CD4-positive, alpha-beta T cell (primary cell): ENCODE results near the gene C1QL3. TPM values are rescaled to one million over a fixed set of nuclear protein-coding genes. Genes with fewer than 3 reads are reported as not detected.

Source experiments
- ATAC-seq: fragments of 200-7000 bp; cut with Tn5 transposase; one replicate; pipeline ENCODE4 v1.10.0; 2022; ENCODE audit warnings: mild to moderate bottlenecking; ENCODE audit not compliant: poor library complexity
- CTCF ChIA-PET: fragments of 350-600 bp; sonication (Branson Sonifier 250); formaldehyde crosslinking; loops from one replicate; lab custom pipeline; 2021; ENCODE audit warnings: antibody characterized with exemption, inconsistent platforms; lab: Charles Lee
- POLR2A ChIA-PET: fragments of 350-600 bp; sonication (Branson Sonifier 250); formaldehyde crosslinking; loops from one replicate; lab custom pipeline; 2021; ENCODE audit warnings: antibody characterized with exemption, inconsistent platforms; lab: Charles Lee
- DNase-seq, 14 experiments: peaks; one replicate each; pipeline ENCODE4 v3.0.0-alpha.2; 2013 to 2020; ENCODE audit warnings: mixed read lengths in 2 of 14
- H3K27ac ChIP-seq, 2 donors: one replicate each; pipeline versions ENCODE4 v1.5.1 to v1.7.0; 2013; ENCODE audit warnings: low read length in 2 of 2, low read depth in 1 of 2, mild to moderate bottlenecking in 1 of 2
- H3K27me3 ChIP-seq, 2 experiments: 1 replicate in 1 of 2; 2 replicates in 1 of 2; pipeline versions ENCODE4 v1.6.1 to v1.7.0; 2013; ENCODE audit warnings: low read length in 2 of 2, control low read depth in 1 of 2, mild to moderate bottlenecking in 1 of 2, moderate library complexity in 1 of 2; ENCODE audit not compliant: insufficient read depth in 2 of 2, control insufficient read depth in 1 of 2
- H3K36me3 ChIP-seq: one replicate; pipeline ENCODE4 v1.6.1; 2013; ENCODE audit warnings: low read length, control low read depth; ENCODE audit not compliant: insufficient read depth
- H3K4me1 ChIP-seq: one replicate; pipeline ENCODE4 v1.6.1; 2013; ENCODE audit warnings: low read length, control low read depth; ENCODE audit not compliant: insufficient read depth
- H3K4me3 ChIP-seq: one replicate; pipeline ENCODE4 v1.5.1; 2013; ENCODE audit warnings: mild to moderate bottlenecking, low read length, moderate library complexity
- H3K9me3 ChIP-seq, 2 experiments: 1 replicate in 1 of 2; 2 replicates in 1 of 2; pipeline versions ENCODE4 v1.6.1 to v1.7.0; 2013; ENCODE audit warnings: low read length in 2 of 2, mild to moderate bottlenecking in 2 of 2, control low read depth in 1 of 2, moderate library complexity in 1 of 2; ENCODE audit not compliant: control insufficient read depth in 1 of 2, insufficient read depth in 1 of 2
- H3K27ac Mint-ChIP-seq: one replicate; pipeline ENCODE4 v1.8.0; 2020; ENCODE audit warnings: mixed read lengths
- H3K27me3 Mint-ChIP-seq: one replicate; pipeline ENCODE4 v1.8.0; 2021; ENCODE audit warnings: mixed read lengths
- H3K36me3 Mint-ChIP-seq: one replicate; pipeline ENCODE4 v1.8.0; 2021; ENCODE audit warnings: low read depth, mixed read lengths
- H3K4me1 Mint-ChIP-seq: one replicate; pipeline ENCODE4 v1.8.0; 2021; ENCODE audit warnings: low read depth, mixed read lengths
- H3K4me3 Mint-ChIP-seq: one replicate; pipeline ENCODE4 v1.8.0; 2020; ENCODE audit warnings: mild to moderate bottlenecking, mixed read lengths
- H3K9me3 Mint-ChIP-seq: one replicate; pipeline ENCODE4 v1.8.0; 2020; ENCODE audit warnings: mixed read lengths
- intact Hi-C, 2 experiments: fragments of 100-400 bp; cut with DNase I in 1 of 2; cut with micrococcal nuclease in 1 of 2; formaldehyde crosslinking; loops; one replicate each; pipeline versions ENCODE4 v1.15.1 to v1.9.0; 2023 to 2025; cut with DNase I, micrococcal nuclease
- total RNA-seq, 174 experiments: library from RNA in 2 of 174; stranded (reverse) in 2 of 174; gene quantifications; one replicate each; pipeline ENCODE4 v1.2.3 and lab custom pipeline; 2021 to 2026
- TF ChIP-seq, protein P1 (sequence below): fragments of 200-600 bp; IDR thresholded peaks from one replicate; pipeline ENCODE4 v1.8.0; 2022; ENCODE audit warnings: antibody characterized with exemption, mild to moderate bottlenecking

Gene C1QL3
- total RNA-seq, 2 experiments from 2014 or later: not detected

DNA sequence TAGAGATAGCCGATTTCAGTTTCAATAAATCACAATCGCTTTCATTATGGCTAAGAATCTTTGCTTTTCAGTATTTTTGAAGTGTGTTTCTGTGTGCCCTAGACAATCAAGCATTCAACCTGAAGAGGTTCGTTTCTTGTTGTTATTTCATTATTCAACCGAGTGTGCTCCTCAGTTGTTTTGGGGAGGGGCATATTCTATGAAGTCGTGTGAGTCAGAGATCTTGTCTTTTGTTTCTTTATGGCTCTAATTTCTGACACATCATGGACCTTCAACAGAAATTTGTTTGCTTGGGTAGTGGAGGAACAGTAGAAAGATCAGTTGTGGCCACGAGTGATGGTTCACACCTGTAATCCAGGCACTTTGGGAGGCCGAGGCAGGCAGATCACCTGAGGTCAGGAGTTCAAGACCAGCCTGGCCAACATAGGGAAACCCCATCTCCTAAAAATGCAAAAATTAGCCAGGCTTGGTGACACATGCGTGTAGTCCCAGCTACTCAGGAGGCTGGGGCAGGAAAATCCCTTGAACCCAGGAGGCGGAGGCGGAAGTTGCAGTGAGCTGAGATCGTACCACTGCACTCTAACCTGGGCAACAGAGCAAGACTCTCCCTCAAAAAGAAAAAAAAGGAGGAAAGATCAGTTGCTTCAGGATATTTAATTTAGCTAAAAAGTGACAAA lies 38.3 kb downstream of the C1QL3 start:
- H3K4me1 Mint-ChIP-seq: peaks cover 4% of the 10 kb centered on the region
- Histone ChIP-seq H3K27me3 (no peaks in the 10 kb centered on the region), H3K4me3 (no peak overlapping the region), H3K27ac (no peak overlapping the region), H3K4me1 (no peaks in the 10 kb centered on the region), H3K9me3 (no peaks in the 10 kb centered on the region), H3K36me3 (peaks cover 29% of the 10 kb centered on the region)
- DNase-seq: no peak
- no peaks in the 10 kb centered on the region for H3K9me3 Mint-ChIP-seq
- TF ChIP-seq, protein P1, sequence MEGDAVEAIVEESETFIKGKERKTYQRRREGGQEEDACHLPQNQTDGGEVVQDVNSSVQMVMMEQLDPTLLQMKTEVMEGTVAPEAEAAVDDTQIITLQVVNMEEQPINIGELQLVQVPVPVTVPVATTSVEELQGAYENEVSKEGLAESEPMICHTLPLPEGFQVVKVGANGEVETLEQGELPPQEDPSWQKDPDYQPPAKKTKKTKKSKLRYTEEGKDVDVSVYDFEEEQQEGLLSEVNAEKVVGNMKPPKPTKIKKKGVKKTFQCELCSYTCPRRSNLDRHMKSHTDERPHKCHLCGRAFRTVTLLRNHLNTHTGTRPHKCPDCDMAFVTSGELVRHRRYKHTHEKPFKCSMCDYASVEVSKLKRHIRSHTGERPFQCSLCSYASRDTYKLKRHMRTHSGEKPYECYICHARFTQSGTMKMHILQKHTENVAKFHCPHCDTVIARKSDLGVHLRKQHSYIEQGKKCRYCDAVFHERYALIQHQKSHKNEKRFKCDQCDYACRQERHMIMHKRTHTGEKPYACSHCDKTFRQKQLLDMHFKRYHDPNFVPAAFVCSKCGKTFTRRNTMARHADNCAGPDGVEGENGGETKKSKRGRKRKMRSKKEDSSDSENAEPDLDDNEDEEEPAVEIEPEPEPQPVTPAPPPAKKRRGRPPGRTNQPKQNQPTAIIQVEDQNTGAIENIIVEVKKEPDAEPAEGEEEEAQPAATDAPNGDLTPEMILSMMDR: no peak
- no peaks in the 10 kb centered on the region for H3K27me3 Mint-ChIP-seq
- H3K27ac Mint-ChIP-seq: no peak overlapping the region
- H3K36me3 Mint-ChIP-seq: peaks cover 50% of the 10 kb centered on the region
- POLR2A ChIA-PET: no interaction called here
- CTCF ChIA-PET: no interaction called here
- no peak overlapping the region for H3K4me3 Mint-ChIP-seq
- ATAC-seq: no peak
- intact Hi-C loops: no loop called here

DNA sequence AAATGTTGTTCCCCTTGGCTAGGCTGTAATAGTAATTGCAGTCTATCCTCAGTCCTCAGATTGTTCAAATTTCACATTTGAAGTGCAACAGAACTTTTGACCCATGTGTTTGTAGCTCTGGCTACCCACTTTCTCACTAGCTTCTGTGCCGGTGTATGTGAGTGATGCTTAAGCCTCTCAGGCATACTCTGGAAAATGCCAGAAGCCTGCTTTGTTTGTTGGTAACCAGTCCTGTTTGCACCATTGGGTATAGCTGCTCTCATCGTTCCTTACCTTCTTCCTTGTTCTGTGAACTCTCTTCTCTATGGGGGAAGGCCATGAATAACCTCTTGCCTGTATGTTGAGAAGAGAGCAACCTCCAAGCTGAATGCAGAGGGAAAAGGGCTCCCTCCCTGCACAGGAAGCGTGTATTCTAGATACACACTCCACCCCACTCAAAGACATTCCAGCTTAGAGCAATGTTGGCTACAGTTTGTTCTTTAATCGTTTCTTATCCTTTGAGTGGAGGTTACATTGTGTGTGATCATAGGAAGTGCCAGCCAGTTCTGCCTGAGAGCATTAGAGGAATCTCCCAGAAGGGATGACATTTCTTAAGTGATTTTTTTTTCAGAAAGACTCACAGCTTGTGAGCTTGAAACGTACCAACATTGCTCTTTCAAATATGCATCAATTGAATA lies 40.5 kb downstream of the C1QL3 start:
- Histone ChIP-seq H3K9me3 (no peaks in the 10 kb centered on the region), H3K36me3 (peaks cover 11% of the 10 kb centered on the region), H3K27me3 (no peaks in the 10 kb centered on the region), H3K4me3 (no peak overlapping the region), H3K27ac (no peak overlapping the region), H3K4me1 (no peaks in the 10 kb centered on the region)
- DNase-seq: no peak
- CTCF ChIA-PET: no interaction called here
- POLR2A ChIA-PET: no interaction called here
- Mint-ChIP-seq H3K4me1 (peaks cover 4% of the 10 kb centered on the region), H3K4me3 (no peak overlapping the region), H3K36me3 (peaks cover 30% of the 10 kb centered on the region), H3K27ac (no peak overlapping the region), H3K9me3 (no peaks in the 10 kb centered on the region), H3K27me3 (no peaks in the 10 kb centered on the region)
- no peak for ATAC-seq
- intact Hi-C loops: no loop called here
- TF ChIP-seq, protein P1: no peak

DNA sequence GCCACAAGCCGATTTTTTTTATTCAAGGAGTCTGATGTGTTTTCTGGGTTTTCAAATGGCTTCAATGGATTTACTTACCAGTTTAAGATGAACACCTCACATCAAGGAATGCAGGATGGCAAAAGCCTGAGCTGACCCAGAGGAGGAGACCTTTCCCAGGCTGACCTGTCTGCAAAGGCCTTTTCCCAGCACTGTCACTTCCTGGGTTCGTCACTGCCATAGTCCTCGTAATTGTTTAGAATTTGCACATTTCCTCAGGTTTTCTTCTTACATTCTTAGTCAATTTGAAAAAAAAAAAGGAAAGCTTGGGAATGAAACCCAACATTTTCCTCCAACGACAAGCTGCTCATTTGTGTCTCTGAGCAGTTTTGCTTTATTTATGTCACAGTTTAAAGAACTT lies 42.9 kb downstream of the C1QL3 start:
- Histone ChIP-seq H3K4me1 (no peaks in the 10 kb centered on the region), H3K4me3 (no peak overlapping the region), H3K9me3 (no peaks in the 10 kb centered on the region), H3K27me3 (no peaks in the 10 kb centered on the region), H3K36me3 (no peaks in the 10 kb centered on the region), H3K27ac (no peak overlapping the region)
- no peak overlapping the region for H3K27ac Mint-ChIP-seq
- no peaks in the 10 kb centered on the region for H3K4me1 Mint-ChIP-seq
- TF ChIP-seq, protein P1: no peak
- ChIA-PET CTCF (no interaction called here), POLR2A (no interaction called here)
- no peak for DNase-seq
- H3K9me3 Mint-ChIP-seq: no peaks in the 10 kb centered on the region
- peaks cover 6% of the 10 kb centered on the region for H3K36me3 Mint-ChIP-seq
- no peak overlapping the region for H3K4me3 Mint-ChIP-seq
- no peak for ATAC-seq
- no peaks in the 10 kb centered on the region for H3K27me3 Mint-ChIP-seq
- intact Hi-C loops: no loop called here
